CD4-positive, CD25-positive, alpha-beta regulatory T cell (primary cell): ENCODE data around the gene HK1. TPM values are rescaled to one million over a fixed set of nuclear protein-coding genes. Genes with fewer than 3 reads are reported as not detected.
A peak's percentile ranks its signal among the peaks of the same experiment; 100 is the strongest.

Source experiments
- ATAC-seq, 2 donors: fragments of 150-1000 bp; cut with Tn5 transposase; one replicate each; pipeline ENCODE4 v1.10.0; 2021; ENCODE audit warnings: low read depth in 2 of 2, moderate number of reproducible peaks in 2 of 2, moderate library complexity in 1 of 2
- DNase-seq, 3 donors: peaks; one replicate each; pipeline versions ENCODE4 v3.0.0 to v3.0.0-alpha.2; 2012 to 2022; ENCODE audit warnings: mixed read lengths in 1 of 3
- H3K27ac ChIP-seq: one replicate; pipeline ENCODE4 v1.7.0; 2013; ENCODE audit warnings: mild to moderate bottlenecking, low read length; ENCODE audit not compliant: insufficient read depth, poor library complexity, severe bottlenecking
- H3K27me3 ChIP-seq: one replicate; pipeline ENCODE4 v1.7.0; 2013; ENCODE audit warnings: low read length; ENCODE audit not compliant: control insufficient read depth, insufficient read depth
- H3K36me3 ChIP-seq: one replicate; pipeline ENCODE4 v1.7.0; 2013; ENCODE audit warnings: mild to moderate bottlenecking, low read length, moderate library complexity; ENCODE audit not compliant: control insufficient read depth, insufficient read depth
- H3K4me1 ChIP-seq: 2 replicates; pipeline ENCODE4 v1.7.0; 2013; ENCODE audit warnings: mild to moderate bottlenecking, low read length; ENCODE audit not compliant: insufficient read depth, control insufficient read depth, poor library complexity, severe bottlenecking
- H3K4me3 ChIP-seq: one replicate; pipeline ENCODE4 v1.7.0; 2013; ENCODE audit warnings: low read depth, mild to moderate bottlenecking, low read length, moderate library complexity
- H3K9me3 ChIP-seq, 2 experiments: 1 replicate in 1 of 2; 2 replicates in 1 of 2; pipeline ENCODE4 v1.7.0; 2013; ENCODE audit warnings: low read length in 2 of 2, mild to moderate bottlenecking in 1 of 2, moderate library complexity in 1 of 2; ENCODE audit not compliant: control insufficient read depth in 2 of 2
- H3K27ac Mint-ChIP-seq, 3 donors: one replicate each; pipeline ENCODE4 v1.8.0; 2020 to 2022; ENCODE audit warnings: mild to moderate bottlenecking in 3 of 3, mixed read lengths in 3 of 3, moderate library complexity in 2 of 3
- H3K27me3 Mint-ChIP-seq: one replicate; pipeline ENCODE4 v1.8.0; 2022; ENCODE audit warnings: mild to moderate bottlenecking, mixed read lengths
- H3K36me3 Mint-ChIP-seq: one replicate; pipeline ENCODE4 v1.8.0; 2020; ENCODE audit warnings: mixed read lengths
- H3K4me1 Mint-ChIP-seq, 4 donors: one replicate each; pipeline ENCODE4 v1.8.0; 2020 to 2022; ENCODE audit warnings: mixed read lengths in 4 of 4, mild to moderate bottlenecking in 1 of 4
- H3K4me3 Mint-ChIP-seq, 4 donors: one replicate each; pipeline ENCODE4 v1.8.0; 2020 to 2022; ENCODE audit warnings: mild to moderate bottlenecking in 4 of 4, mixed read lengths in 4 of 4, moderate library complexity in 3 of 4
- H3K9me3 Mint-ChIP-seq, 7 donors: one replicate each; pipeline ENCODE4 v1.8.0; 2020 to 2022; ENCODE audit warnings: mixed read lengths in 7 of 7, mild to moderate bottlenecking in 3 of 7, moderate library complexity in 2 of 7
- polyA plus RNA-seq, 4 donors: library from polyadenylated mRNA; unstranded; fragments of 300-500 nt; fragmentation: Illumina TruSeq; gene quantifications; one replicate each; pipeline ENCODE4 v1.2.3, GENCODE V29; 2021
- total RNA-seq: library from RNA; stranded (reverse); gene quantifications from one replicate; pipeline ENCODE4 v1.2.3, GENCODE V29; 2022

Gene HK1
- total and polyA plus RNA-seq, 5 donors from 2014 or later = 86.4 to 115 (median 102) TPM

DNA sequence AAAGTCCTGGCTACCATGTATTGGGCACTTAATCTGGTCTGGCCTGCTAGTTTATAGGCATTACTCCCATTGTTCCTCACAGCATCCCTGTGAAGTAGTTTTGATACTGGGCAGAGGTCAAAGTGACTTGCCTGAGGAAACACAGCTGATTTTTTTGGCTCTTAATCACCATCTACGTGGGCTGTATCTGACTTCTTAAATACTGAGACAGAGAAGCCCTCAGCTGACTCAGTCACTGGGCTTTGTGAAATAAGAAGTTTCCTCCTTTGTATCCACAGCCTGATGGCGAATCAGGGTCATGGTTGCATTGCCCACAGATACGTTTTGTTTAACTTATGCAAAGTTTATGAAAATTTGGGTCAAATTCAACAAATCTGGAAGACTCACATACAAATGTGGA is 125.2 kb downstream of the HK1 start:
- Mint-ChIP-seq H3K4me3 (no peak overlapping the region), H3K27me3 (no peaks in the 10 kb centered on the region), H3K4me1 (peaks cover 0 to 15% (median 6%) of the 10 kb centered on the region in 4 donors), H3K36me3 (peaks cover 18% of the 10 kb centered on the region), H3K27ac (no peak overlapping the region), H3K9me3 (no peaks in the 10 kb centered on the region)
- no peaks in the 10 kb centered on the region for H3K27me3 ChIP-seq
- H3K4me3 ChIP-seq = no peak overlapping the region
- DNase-seq (no peak), ATAC-seq (no peak)
- no peak overlapping the region for H3K27ac ChIP-seq
- H3K36me3 ChIP-seq = peaks cover 38% of the 10 kb centered on the region
- H3K9me3 ChIP-seq = no peaks in the 10 kb centered on the region
- H3K4me1 ChIP-seq = peaks cover 8% of the 10 kb centered on the region

DNA sequence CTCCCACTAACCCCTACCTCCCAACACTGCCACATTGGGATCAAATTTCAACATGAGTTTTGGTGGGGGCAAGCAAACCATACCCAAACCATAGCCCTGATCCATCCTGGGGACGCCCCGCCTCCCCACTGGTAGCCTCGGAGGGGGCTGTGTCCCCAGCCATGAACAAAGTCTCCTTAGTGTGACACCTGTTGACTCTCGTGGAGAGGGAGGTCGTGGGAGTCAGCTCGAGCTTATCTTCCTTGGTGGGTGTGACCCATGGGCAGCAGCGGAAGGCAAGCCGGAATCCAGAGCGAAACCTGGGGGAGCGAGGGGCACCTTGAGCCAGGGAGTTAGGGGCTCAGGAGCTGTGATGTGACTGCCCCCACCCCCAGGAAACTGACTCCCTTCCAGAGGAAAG is 126.5 kb downstream of the HK1 start:
- peaks cover 18% of the 10 kb centered on the region for H3K36me3 Mint-ChIP-seq
- Histone ChIP-seq H3K4me1 (peaks cover 15% of the 10 kb centered on the region), H3K9me3 (no peaks in the 10 kb centered on the region), H3K27ac (no peak overlapping the region), H3K36me3 (peaks cover 27% of the 10 kb centered on the region), H3K27me3 (no peaks in the 10 kb centered on the region), H3K4me3 (no peak overlapping the region)
- ATAC-seq (no peak), DNase-seq (no peak)
- peak overlapping the region in 1 of 3 donors; percentile 38 for H3K27ac Mint-ChIP-seq
- no peak overlapping the region for H3K4me3 Mint-ChIP-seq
- no peaks in the 10 kb centered on the region for H3K27me3 Mint-ChIP-seq
- H3K9me3 Mint-ChIP-seq = no peaks in the 10 kb centered on the region
- H3K4me1 Mint-ChIP-seq = peaks cover 0 to 23% (median 12%) of the 10 kb centered on the region in 4 donors

DNA sequence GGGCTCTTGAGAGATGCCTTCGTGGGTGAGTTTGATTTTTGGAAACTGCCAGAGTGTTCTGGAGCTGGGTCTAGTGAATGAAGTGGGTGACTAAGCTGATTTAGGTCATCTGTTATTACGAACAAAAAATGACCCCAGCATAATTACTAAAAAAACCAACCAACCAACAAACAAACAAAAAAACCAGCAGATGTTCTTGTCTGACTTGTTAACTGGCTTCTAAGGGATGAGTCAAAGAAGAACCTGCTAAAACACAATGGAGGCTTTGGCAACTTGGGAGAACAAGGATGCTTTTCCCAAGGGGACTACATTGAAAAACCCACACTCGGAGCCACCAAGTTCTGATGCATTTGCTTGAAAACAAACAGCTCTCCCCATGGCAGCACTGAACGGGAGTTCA is 126.9 kb downstream of the HK1 start:
- ATAC-seq (no peak), DNase-seq (no peak)
- Mint-ChIP-seq H3K4me3 (no peak overlapping the region), H3K27me3 (no peaks in the 10 kb centered on the region), H3K36me3 (peaks cover 18% of the 10 kb centered on the region), H3K9me3 (no peaks in the 10 kb centered on the region), H3K4me1 (peaks cover 0 to 25% (median 12%) of the 10 kb centered on the region in 4 donors), H3K27ac (peak overlapping the region in 1 of 3 donors; percentile 38)
- H3K27me3 ChIP-seq = no peaks in the 10 kb centered on the region
- H3K4me1 ChIP-seq = peaks cover 15% of the 10 kb centered on the region
- H3K9me3 ChIP-seq = no peaks in the 10 kb centered on the region
- peaks cover 24% of the 10 kb centered on the region for H3K36me3 ChIP-seq
- H3K27ac ChIP-seq = no peak overlapping the region
- H3K4me3 ChIP-seq = no peak overlapping the region

DNA sequence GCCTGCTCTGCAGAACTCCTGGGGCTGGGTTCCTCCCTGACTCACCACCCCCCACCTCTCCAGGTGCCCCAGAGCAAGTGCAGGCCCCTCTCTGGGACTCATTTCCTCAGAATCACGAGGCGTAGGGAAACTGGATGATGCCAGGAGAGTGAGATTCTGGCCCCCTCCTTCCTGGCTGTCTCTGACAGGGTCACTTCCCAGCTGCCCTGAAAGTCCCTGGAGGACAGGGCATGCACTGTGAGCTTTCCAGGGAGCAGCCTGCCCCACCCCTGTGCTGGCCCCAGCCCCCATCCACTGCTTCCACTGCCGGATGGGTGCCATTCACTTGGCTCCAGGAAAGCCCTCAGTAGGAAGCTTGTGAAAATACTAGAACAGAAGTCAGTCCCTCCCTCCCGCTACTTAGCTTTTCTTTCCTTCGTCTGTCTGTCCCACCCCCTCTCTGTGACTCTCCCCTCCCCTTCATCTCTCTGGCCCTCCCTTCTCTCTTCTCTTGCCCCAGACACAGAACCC is 128.1 kb downstream of the HK1 start:
- no peaks in the 10 kb centered on the region for H3K27me3 Mint-ChIP-seq
- H3K36me3 ChIP-seq = peaks cover 13% of the 10 kb centered on the region
- H3K4me1 ChIP-seq = peaks cover 15% of the 10 kb centered on the region
- H3K4me1 Mint-ChIP-seq = peaks cover 0 to 30% (median 12%) of the 10 kb centered on the region in 4 donors
- H3K36me3 Mint-ChIP-seq = peaks cover 7% of the 10 kb centered on the region
- ATAC-seq = no peak
- no peak overlapping the region for H3K4me3 ChIP-seq
- H3K9me3 ChIP-seq = no peaks in the 10 kb centered on the region
- no peaks in the 10 kb centered on the region for H3K9me3 Mint-ChIP-seq
- H3K4me3 Mint-ChIP-seq = peak overlapping the region in 2 of 4 donors; percentile 39 to 40
- no peak overlapping the region for H3K27ac ChIP-seq
- no peak for DNase-seq
- H3K27me3 ChIP-seq = no peaks in the 10 kb centered on the region
- H3K27ac Mint-ChIP-seq = peak overlapping the region; percentile 67 to 83 (median 71)

DNA sequence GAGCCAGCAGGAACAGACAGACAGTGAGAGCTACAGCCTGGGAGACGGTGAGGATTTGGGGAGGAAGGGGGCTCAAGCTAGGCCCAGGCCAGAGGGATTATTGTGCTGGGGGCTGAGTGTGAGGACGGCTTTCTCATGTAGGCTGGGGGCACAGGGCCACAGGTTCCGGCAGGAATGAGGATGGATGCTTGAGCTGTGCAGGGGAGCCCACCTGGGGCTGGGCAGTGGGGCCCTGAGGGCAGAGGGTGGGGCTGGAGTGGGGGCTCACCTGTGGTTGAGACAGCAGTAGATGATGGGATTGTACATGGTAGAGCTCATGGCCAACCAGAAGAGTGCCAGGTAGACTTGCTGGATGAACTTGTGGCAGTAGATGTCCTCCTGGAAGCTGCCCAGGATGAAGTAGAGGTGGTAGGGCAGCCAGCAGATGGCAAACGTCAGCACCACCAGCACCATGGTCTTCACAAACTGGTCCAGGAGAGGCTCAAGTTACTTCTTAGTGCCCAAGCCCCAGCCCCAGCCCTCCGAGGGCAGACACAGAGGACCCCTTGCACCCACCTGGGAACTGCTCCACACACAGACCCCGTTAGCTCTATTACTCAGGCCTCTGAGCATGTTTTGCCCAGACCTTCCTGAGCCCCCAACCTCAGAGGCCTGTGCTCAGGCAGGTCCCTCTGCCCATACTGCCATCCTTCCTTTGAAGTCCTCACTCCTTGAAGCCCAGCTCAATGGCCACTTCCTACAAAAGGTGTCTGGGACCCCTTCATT is 128.7 kb downstream of the HK1 start:
- no peaks in the 10 kb centered on the region for H3K27me3 ChIP-seq
- Mint-ChIP-seq H3K27me3 (no peaks in the 10 kb centered on the region), H3K4me1 (peaks cover 0 to 30% (median 12%) of the 10 kb centered on the region in 4 donors), H3K27ac (peak overlapping the region; percentile 71 to 83 (median 82)), H3K36me3 (peaks cover 4% of the 10 kb centered on the region), H3K4me3 (peak overlapping the region in 2 of 4 donors; percentile 39 to 40), H3K9me3 (no peaks in the 10 kb centered on the region)
- DNase-seq (no peak), ATAC-seq (no peak)
- peaks cover 15% of the 10 kb centered on the region for H3K4me1 ChIP-seq
- no peak overlapping the region for H3K27ac ChIP-seq
- H3K36me3 ChIP-seq = peaks cover 9% of the 10 kb centered on the region
- H3K9me3 ChIP-seq = no peaks in the 10 kb centered on the region
- no peak overlapping the region for H3K4me3 ChIP-seq

DNA sequence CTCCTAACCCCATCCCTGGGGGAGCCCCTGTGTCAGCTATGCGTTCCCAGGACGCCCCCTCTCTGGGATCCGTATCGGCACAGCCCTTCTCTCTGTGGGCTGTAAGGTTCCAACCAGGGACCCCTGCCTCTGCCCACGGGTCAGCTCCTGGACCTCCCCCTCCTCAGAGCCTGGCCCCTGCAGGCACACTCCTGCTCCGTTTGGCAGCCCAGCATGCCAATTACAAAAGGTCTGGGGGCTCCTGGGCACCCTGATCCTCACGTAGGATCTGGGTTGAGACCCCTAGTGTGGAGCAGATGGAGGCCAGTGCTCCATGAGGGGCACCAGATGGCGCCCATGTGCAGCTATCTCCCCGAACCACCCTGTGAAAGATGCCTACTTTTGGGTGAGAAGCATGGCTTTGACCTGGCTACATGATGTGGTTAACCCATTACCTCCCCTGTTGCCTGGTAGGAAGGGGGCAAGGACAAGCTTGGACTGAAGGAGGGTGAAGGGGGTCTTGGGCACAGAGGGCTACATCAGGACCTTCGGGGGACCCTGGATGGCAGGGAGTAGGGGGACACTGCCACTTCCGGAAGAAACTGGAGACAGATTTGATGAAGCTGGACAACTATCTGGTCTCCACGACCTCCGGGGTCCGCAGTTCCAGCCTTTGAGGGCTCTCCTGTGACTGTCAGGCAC is 129.5 kb downstream of the HK1 start:
- H3K36me3 Mint-ChIP-seq = peaks cover 4% of the 10 kb centered on the region
- H3K27ac Mint-ChIP-seq = peak overlapping the region in 2 of 3 donors; percentile 82 to 83
- no peaks in the 10 kb centered on the region for H3K9me3 Mint-ChIP-seq
- Histone ChIP-seq H3K27ac (peak overlapping the region; percentile 59), H3K36me3 (peaks cover 5% of the 10 kb centered on the region), H3K9me3 (no peaks in the 10 kb centered on the region), H3K27me3 (no peaks in the 10 kb centered on the region), H3K4me1 (peaks cover 15% of the 10 kb centered on the region), H3K4me3 (no peak overlapping the region)
- ATAC-seq = no peak
- H3K27me3 Mint-ChIP-seq = no peaks in the 10 kb centered on the region
- H3K4me1 Mint-ChIP-seq = peaks cover 0 to 30% (median 12%) of the 10 kb centered on the region in 4 donors
- H3K4me3 Mint-ChIP-seq = peak overlapping the region in 2 of 4 donors; percentile 76 to 89
- DNase-seq = peak in 2 of 3 donors; percentile 34 to 61

DNA sequence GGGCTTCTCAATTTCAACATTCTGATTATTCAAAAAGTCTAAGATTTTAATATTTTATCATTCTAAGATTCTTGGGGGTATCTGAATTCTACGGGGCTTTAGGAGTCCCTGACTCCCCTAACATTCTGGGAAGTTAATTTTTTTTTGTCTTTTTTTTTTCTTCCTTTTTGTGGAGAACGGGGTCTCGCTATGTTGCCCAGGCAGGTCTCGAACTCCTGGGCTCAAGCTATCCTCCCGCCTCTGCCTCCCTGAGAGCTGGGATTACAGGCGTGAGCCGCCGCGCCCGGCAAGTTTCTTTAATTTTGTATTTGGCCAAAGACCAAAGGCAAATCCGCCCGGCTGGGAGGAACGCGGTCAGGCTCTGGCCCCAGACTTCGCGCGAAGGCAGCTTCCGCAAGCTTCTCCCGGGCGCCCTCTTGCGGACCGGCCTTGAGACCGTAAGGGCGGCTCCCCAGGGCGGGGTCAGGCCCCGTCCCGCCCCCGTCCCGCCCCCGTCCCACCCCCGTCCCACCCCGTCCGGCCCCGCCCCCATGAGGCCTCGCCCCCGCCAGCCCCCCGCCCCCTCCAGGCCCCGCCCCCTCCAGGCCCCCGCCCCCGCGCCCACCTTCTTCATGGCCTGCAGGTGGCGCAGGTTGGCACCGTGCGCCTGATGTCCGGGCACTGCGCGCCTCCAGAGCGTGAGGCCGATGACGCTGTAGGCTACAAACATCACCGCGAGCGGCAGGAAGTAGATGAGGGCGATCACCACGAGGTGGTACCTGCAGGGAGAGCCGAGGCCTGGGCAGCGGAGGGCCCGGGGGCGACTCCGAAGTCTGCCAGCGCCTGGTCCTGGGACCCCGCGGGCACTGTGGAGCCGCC is 130.3 kb downstream of the HK1 start:
- peak; percentile 85 to 95 (median 90) for DNase-seq
- Mint-ChIP-seq H3K4me1 (peaks cover 0 to 35% (median 12%) of the 10 kb centered on the region in 4 donors), H3K27ac (peak overlapping the region; percentile 83 to 90 (median 90)), H3K36me3 (peaks cover 4% of the 10 kb centered on the region), H3K4me3 (peak overlapping the region; percentile 43 to 89 (median 74)), H3K9me3 (no peaks in the 10 kb centered on the region), H3K27me3 (no peaks in the 10 kb centered on the region)
- no peaks in the 10 kb centered on the region for H3K27me3 ChIP-seq
- H3K9me3 ChIP-seq = no peaks in the 10 kb centered on the region
- peak; percentile 93 for ATAC-seq
- peaks cover 15% of the 10 kb centered on the region for H3K4me1 ChIP-seq
- peak overlapping the region; percentile 91 for H3K27ac ChIP-seq
- H3K36me3 ChIP-seq = peaks cover 5% of the 10 kb centered on the region
- no peak overlapping the region for H3K4me3 ChIP-seq
